GDM1 (cell line): ENCODE measurements around the gene ABAT.

Experiments
- DNase-seq: peaks from one replicate; lab custom pipeline; 2025; lab: John Stamatoyannopoulos, UW

ABAT gene

DNA sequence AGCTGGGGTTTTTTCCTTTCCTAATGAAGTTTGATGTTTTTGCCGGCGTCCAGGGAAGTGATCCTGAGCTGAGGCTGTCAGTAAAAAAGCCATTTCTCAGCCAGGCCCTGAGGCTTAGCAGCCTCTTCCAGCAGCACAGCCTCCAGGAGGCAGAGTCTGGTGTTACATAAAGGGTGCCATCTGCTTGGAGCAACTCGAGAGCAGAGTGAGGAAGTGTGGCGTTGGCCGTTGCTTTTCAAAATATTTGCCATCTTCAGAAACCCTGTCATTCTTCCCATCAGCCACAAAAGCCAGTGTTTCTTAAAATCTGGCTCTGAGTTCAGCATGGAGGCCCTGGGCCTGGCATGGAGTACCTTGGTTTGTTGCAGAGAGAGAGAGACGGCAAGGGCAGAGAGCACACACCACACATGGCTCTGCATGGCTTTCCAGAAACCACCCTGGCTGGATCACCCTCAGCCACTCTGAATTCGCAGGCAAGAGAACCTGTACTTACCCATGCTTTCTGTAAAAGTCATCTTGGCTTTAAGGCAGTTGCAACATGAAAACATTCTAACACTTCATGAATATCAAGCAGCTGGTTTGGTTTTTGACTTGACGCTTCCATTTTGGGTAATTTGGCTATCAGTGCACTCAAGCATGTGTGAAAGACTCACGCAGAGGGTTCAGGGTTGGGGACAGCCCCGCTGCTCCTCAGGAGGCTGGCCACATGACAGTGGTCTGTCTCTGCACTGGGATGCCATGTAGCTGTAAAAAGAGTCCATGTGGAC, 144.3 kb downstream of the ABAT start:
- DNase-seq: no peak

DNA sequence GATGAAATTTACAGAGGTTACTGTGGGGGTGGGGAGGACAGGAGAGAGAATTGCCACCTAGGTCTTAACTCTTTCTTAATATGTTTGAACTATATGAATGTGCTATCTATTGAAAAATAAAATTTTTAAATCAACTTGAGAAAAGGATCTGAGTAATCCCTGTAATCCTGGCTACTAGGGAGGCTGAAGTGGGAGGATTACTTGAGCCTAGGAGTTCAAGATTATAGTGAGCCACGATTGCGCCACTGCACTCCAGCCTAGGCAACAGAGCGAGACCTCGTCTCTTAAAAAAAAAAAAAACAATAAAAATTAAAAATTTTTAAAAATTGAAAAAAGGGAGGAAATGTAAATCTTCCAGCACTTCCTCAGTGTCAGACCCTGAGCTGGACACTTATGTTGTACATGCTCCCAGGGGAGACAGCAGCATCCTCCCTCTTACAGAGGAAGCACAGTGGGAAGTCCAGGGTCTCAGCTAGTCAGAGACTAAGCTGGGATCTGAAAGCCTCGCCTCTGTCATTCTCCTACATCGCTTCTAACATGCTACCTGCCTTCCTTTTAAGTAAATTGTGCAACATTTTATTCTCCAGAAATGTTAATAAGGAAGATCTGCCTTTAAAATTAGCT, 145.1 kb downstream of the ABAT start:
- no peak for DNase-seq

DNA sequence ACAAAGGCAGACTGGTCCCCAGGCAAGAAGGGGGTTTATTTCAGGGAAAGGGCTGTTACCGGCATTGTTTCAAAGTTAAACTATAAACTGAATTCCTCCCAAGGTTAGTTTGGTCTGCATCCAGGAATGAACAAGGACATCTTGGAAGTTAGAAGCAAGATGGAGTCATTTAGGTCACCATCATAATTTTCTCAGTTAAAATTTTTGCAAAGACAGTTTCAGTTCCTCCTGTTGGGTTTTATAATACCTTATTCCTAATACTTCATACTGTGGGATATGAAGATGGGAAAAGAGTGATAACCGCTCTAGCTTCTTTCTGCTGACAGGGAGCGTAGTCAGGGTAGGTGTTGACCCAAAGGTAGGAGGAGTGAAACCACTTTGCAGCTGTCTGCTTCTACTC, 148.0 kb downstream of the ABAT start:
- no peak for DNase-seq

DNA sequence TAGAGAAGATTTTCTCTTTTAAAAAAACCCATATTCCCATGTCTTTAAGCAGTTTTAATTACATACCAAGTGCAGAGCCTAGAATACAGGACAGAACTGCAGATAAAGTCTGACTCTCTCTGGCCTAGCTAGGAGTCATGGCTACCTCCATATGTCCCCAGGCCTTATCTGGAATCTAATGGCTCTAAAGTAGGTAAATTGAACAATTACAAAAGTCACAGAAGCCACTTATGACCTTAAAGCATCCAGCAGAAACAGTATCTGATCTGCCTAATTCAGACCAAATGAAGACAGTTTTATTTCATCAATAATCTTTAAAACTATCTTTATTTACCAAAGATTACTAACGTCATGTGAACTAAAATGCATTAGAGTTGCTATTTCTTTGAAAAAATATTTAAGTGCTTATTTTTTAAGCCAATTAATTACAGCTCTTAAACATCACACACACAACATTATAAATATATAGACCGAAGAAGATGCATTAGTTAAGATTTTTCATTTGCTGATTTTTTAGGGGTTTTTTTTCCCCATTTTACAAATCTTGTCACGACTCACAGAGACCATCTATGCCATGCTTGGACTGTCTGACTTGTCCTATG, 152.0 kb downstream of the ABAT start:
- no peak for DNase-seq

DNA sequence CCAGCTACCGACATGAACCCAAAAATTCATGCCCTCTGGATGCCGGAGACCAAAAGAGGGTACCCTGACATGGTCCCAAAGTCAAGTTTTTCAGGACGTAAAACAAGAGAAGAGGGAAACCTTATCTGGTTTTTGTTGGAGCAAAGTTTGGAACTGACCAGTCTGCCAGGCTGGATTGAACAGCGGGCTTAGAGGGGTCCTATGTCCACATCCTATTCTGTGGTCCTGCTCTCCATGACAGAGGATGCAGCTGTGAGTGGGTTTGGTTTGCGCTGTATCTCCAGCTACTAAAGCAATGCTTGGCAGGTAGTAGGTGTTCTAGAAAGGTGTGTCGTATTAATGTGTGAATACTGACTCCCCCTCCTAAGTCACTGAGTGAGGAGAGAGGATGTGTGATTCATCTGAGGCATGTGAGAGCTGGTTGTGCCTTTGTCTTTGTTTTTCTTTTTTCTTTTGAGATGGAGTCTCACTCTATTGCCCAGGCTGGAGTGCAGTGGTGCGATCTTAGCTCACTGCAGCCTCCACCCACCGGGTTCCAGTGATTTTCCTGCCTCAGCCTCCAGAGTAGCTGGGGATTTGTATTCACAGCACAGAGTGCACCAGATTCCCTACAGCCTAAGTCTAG, 154.2 kb downstream of the ABAT start:
- no peak for DNase-seq

GRCh38 chr16:8831450-8831849, 157.0 kb downstream of the ABAT start:
- no peak for DNase-seq

GRCh38 chr16:8831871-8832716, 157.7 kb downstream of the ABAT start:
- no peak for DNase-seq

DNA sequence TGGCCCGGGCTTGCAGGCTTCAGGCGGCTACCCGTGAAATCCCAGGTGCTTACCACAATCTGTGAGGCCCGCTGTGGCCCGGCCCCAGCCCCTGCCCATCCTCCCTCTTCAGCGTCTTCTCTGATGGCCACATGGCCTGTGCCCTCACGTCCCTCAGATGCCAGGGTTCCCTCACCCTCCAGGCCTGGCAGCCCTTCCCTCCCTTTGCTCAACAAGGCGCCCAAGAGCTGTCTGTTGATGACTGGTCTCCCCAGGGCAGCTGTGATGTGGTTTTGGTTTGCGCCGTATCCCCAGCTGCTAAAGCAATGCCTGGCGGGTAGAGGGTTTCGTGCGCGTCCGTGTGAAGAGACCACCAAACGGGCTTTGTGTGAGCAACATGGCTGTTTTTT, 158.3 kb downstream of the ABAT start:
- DNase-seq: no peak
